Mesothelial cell of epicardium (in vitro differentiated cells): ENCODE data around the gene IFFO2. TPM values are rescaled to one million over a fixed set of nuclear protein-coding genes. Genes with fewer than 3 reads are reported as not detected.

Source experiments
- DNase-seq, 2 experiments: peaks; one replicate each; pipeline ENCODE4 v3.0.0; 2021; ENCODE audit warnings: low spot score in 2 of 2; ENCODE audit not compliant: unreplicated experiment in 2 of 2
- H3K27ac Mint-ChIP-seq: 2 replicates; pipeline ENCODE4 v1.8.0; 2021; ENCODE audit warnings: mixed read lengths
- H3K27me3 Mint-ChIP-seq: 2 replicates; pipeline ENCODE4 v1.8.0; 2021; ENCODE audit warnings: low read depth, mixed read lengths
- H3K36me3 Mint-ChIP-seq: 2 replicates; pipeline ENCODE4 v1.8.0; 2021; ENCODE audit warnings: mixed read lengths
- H3K4me1 Mint-ChIP-seq: 2 replicates; pipeline ENCODE4 v1.8.0; 2021; ENCODE audit warnings: mixed read lengths
- H3K4me3 Mint-ChIP-seq: 2 replicates; pipeline ENCODE4 v1.8.0; 2021; ENCODE audit warnings: mild to moderate bottlenecking, moderate library complexity, mixed read lengths
- H3K9me3 Mint-ChIP-seq: 2 replicates; pipeline ENCODE4 v1.8.0; 2021; ENCODE audit warnings: mixed read lengths
- CTCF ChIP-seq: fragments of 200-600 bp; sonication (generic); IDR thresholded peaks from one replicate; pipeline ENCODE4 v1.5.0; 2021; ENCODE audit warnings: antibody characterized with exemption; ENCODE audit not compliant: unreplicated experiment
- total RNA-seq: library from RNA; stranded (reverse); gene quantifications from 3 replicates; pipeline ENCODE4 v1.2.1, GENCODE V29; 2021

IFFO2 gene
- total RNA-seq, 1 donor from 2014 or later = 9.1 TPM

GRCh38 chr1:18970762-18971161, 14.3 kb upstream of the IFFO2 start:
- H3K27ac Mint-ChIP-seq = no peak overlapping the region
- peaks cover 5% of the 10 kb centered on the region for H3K27me3 Mint-ChIP-seq
- H3K9me3 Mint-ChIP-seq = no peaks in the 10 kb centered on the region
- no peak for DNase-seq
- peaks cover 3% of the 10 kb centered on the region for H3K4me1 Mint-ChIP-seq
- no peak overlapping the region for H3K4me3 Mint-ChIP-seq
- no peak for TF ChIP-seq CTCF
- H3K36me3 Mint-ChIP-seq = no peaks in the 10 kb centered on the region

DNA sequence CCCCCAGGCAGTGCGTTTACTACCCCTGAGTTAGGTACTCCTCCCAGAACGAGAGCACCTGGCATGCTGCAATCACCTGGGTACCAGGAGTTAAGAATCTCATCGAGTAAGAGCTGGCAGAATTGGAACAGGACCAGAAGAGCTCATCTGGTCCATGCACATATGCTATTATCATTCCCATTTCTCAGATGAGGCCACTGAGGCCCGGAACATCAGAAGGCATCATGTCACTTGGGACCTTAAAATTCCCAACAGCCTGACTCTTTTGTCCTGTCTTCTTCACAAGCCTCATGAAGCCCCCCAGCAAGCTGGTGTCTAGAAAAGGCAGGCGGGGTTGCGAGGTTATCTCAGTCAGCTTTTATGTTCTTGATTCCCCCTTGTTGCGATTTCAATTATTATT, 13.9 kb upstream of the IFFO2 start:
- H3K27ac Mint-ChIP-seq = no peak overlapping the region
- no peak for DNase-seq
- no peaks in the 10 kb centered on the region for H3K9me3 Mint-ChIP-seq
- no peaks in the 10 kb centered on the region for H3K36me3 Mint-ChIP-seq
- TF ChIP-seq CTCF = no peak
- H3K4me1 Mint-ChIP-seq = peaks cover 4% of the 10 kb centered on the region
- peaks cover 7% of the 10 kb centered on the region for H3K27me3 Mint-ChIP-seq
- H3K4me3 Mint-ChIP-seq = no peak overlapping the region

DNA sequence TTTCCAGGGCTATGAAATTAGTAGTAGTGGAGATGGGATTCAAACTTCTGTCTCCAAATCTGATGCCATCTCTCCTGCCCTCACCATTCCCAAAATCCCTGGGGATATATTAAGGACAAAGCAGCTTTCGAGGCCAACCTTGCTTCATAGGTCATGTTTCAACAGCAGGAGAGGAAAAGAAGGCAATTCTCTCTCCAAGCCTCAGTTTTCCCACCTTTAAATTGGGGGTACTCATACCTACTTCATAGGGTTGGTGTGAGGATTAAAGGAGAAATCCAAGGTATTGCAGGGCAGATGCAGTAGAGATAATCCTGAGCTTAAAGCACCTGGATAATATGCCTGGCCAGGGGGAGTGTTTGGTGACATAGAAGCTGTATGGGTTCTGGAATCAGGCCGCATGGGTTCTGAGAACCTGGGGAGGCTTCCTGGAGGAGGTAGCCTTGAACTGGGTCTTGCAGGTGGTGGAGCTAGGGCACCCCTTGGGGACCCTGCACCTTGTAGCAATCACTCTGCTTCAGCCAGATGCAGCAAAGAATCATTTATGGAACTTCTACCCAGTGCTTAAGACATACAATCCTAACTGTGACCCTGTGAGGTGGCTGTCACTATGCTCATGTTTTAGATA, 10.7 kb upstream of the IFFO2 start:
- peaks cover 23% of the 10 kb centered on the region for H3K27me3 Mint-ChIP-seq
- no peak overlapping the region for H3K4me3 Mint-ChIP-seq
- no peaks in the 10 kb centered on the region for H3K9me3 Mint-ChIP-seq
- DNase-seq = no peak
- H3K36me3 Mint-ChIP-seq = no peaks in the 10 kb centered on the region
- H3K27ac Mint-ChIP-seq = no peak overlapping the region
- H3K4me1 Mint-ChIP-seq = peaks cover 4% of the 10 kb centered on the region
- TF ChIP-seq CTCF = no peak

GRCh38 chr1:18965206-18966173, 9.0 kb upstream of the IFFO2 start:
- no peaks in the 10 kb centered on the region for H3K36me3 Mint-ChIP-seq
- H3K9me3 Mint-ChIP-seq = no peaks in the 10 kb centered on the region
- no peak overlapping the region for H3K27ac Mint-ChIP-seq
- DNase-seq = no peak
- H3K4me1 Mint-ChIP-seq = peaks cover 7% of the 10 kb centered on the region
- no peak for TF ChIP-seq CTCF
- no peak overlapping the region for H3K4me3 Mint-ChIP-seq
- peaks cover 24% of the 10 kb centered on the region for H3K27me3 Mint-ChIP-seq

DNA sequence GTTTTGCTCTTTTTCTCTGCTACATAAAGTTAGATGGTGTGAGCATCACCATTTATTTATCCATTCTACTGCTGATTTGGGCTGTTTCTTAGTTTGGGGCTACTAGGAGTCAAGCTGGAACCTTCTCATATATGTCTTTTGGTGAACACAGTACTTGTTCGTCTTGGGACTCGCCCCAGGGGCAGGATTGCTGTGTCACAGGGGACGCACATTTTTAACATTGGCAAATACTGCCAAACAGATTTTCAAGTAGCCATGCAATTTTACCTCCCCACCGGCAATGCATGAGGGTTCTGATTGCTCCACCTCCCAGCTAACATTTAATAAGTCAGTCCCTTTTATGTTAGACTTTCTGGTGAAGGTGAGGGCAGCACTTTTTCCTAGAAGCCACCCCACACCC, 7.5 kb upstream of the IFFO2 start:
- no peaks in the 10 kb centered on the region for H3K9me3 Mint-ChIP-seq
- H3K4me3 Mint-ChIP-seq = no peak overlapping the region
- H3K27me3 Mint-ChIP-seq = peaks cover 35% of the 10 kb centered on the region
- no peak for DNase-seq
- TF ChIP-seq CTCF = no peak
- no peak overlapping the region for H3K27ac Mint-ChIP-seq
- no peaks in the 10 kb centered on the region for H3K36me3 Mint-ChIP-seq
- peaks cover 7% of the 10 kb centered on the region for H3K4me1 Mint-ChIP-seq
